ENCODE results near the gene PHETA1. TPM values are rescaled to one million over a fixed set of nuclear protein-coding genes. Genes with fewer than 3 reads are reported as not detected.

The PHETA1 gene
- total RNA-seq, 1 donor from 2014 or later = 20.5 TPM

- peak in 1 of 2 donors; percentile 1 for ATAC-seq
- peaks cover 28% of the 10 kb centered on the region for H3K4me1 ChIP-seq
- no peak for TF ChIP-seq CTCF (IDR thresholded peaks at IDR 0.05)
- peaks cover 35% of the 10 kb centered on the region for H3K36me3 ChIP-seq
- no peaks in the 10 kb centered on the region for H3K27me3 ChIP-seq (ENCODE audit: low read depth)
- H3K9me3 ChIP-seq = no peaks in the 10 kb centered on the region
- no peak for DNase-seq
- peak overlapping the region; percentile 8 for H3K27ac ChIP-seq
- H3K4me3 ChIP-seq = no peak overlapping the region
- intact Hi-C loops (cut with DNase I) = no loop called here
Measured at GRCh38 chr12:111362687-111363475, 6.0 kb downstream of the PHETA1 start.

GRCh38 chr12:111361717-111362576 is 6.9 kb downstream of the PHETA1 start:
- Histone ChIP-seq H3K4me3 (no peak overlapping the region), H3K27ac (peak overlapping the region; percentile 8), H3K27me3 (ENCODE audit: low read depth) (no peaks in the 10 kb centered on the region), H3K36me3 (peaks cover 35% of the 10 kb centered on the region), H3K9me3 (no peaks in the 10 kb centered on the region), H3K4me1 (peaks cover 19% of the 10 kb centered on the region)
- TF ChIP-seq CTCF (IDR thresholded peaks at IDR 0.05) = no peak
- DNase-seq (peak; percentile 76), ATAC-seq (peak; percentile 81 to 88)
- intact Hi-C loops (cut with DNase I) = no loop called here

- TF ChIP-seq CTCF (IDR thresholded peaks at IDR 0.05) = no peak
- DNase-seq (no peak), ATAC-seq (no peak)
- Histone ChIP-seq H3K9me3 (no peaks in the 10 kb centered on the region), H3K4me3 (no peak overlapping the region), H3K27ac (peak overlapping the region; percentile 31), H3K27me3 (ENCODE audit: low read depth) (no peaks in the 10 kb centered on the region), H3K36me3 (peaks cover 35% of the 10 kb centered on the region), H3K4me1 (peaks cover 18% of the 10 kb centered on the region)
- intact Hi-C loops (cut with DNase I) = no loop called here
Measured at GRCh38 chr12:111361073-111361716, 7.7 kb downstream of the PHETA1 start.

GRCh38 chr12:111360325-111360930 is 8.5 kb downstream of the PHETA1 start:
- intact Hi-C loops (cut with DNase I) = no loop called here
- no peaks in the 10 kb centered on the region for H3K9me3 ChIP-seq
- H3K4me3 ChIP-seq = no peak overlapping the region
- H3K4me1 ChIP-seq = peaks cover 18% of the 10 kb centered on the region
- TF ChIP-seq CTCF (IDR thresholded peaks at IDR 0.05) = no peak
- DNase-seq (no peak), ATAC-seq (no peak)
- H3K36me3 ChIP-seq = peaks cover 27% of the 10 kb centered on the region
- H3K27ac ChIP-seq = peak overlapping the region; percentile 31
- H3K27me3 ChIP-seq (ENCODE audit: low read depth) = no peaks in the 10 kb centered on the region

GRCh38 chr12:111359914-111360276 is 9.0 kb downstream of the PHETA1 start:
- H3K36me3 ChIP-seq = peaks cover 22% of the 10 kb centered on the region
- no peak overlapping the region for H3K27ac ChIP-seq
- DNase-seq (no peak), ATAC-seq (no peak)
- no peak for TF ChIP-seq CTCF (IDR thresholded peaks at IDR 0.05)
- peaks cover 18% of the 10 kb centered on the region for H3K4me1 ChIP-seq
- intact Hi-C loops (cut with DNase I) = no loop called here
- no peaks in the 10 kb centered on the region for H3K27me3 ChIP-seq (ENCODE audit: low read depth)
- no peak overlapping the region for H3K4me3 ChIP-seq
- no peaks in the 10 kb centered on the region for H3K9me3 ChIP-seq

Measured in lower lobe of right lung (tissue), 2 donors.